HG02840 (cell line): Measurements from ENCODE around the gene MMP24OS.
"Not testable (repeated sequence)": the region's sequence is repeated elsewhere in the genome, so short reads cannot be mapped to it uniquely, and the experiment has no call there.

Experiments
- ATAC-seq: cut with Tn5 transposase; IDR thresholded peaks from one replicate; pipeline ENCODE4 v1.9.1; 2021; ENCODE audit warnings: mild to moderate bottlenecking, moderate library complexity, moderate number of reproducible peaks; ENCODE audit not compliant: unreplicated experiment, low FRiP score

The MMP24OS gene

DNA sequence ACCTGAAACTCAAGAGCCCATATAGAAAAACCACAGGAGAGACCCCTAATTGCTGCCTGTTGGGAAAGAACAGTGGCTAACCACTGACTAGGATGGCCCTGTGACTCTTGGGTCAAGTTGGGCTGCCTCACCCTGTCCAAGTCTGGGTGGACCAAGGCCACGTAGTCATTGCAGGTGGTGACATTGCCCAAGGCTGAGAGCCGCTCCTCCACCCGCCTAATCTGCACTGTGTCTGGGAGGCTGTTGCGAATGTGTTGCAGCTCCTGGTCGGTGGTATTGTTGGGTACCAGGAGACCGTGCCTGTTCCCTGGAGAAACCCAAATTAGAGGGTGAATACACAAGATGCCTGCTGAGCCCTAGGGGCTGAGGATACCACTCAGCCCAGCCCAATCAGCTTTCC, 2.6 kb upstream of the MMP24OS start:
- ATAC-seq, result no peak

- no peak for ATAC-seq
Observed at GRCh38 chr20:35279533-35280174, 1.7 kb upstream of the MMP24OS start.

DNA sequence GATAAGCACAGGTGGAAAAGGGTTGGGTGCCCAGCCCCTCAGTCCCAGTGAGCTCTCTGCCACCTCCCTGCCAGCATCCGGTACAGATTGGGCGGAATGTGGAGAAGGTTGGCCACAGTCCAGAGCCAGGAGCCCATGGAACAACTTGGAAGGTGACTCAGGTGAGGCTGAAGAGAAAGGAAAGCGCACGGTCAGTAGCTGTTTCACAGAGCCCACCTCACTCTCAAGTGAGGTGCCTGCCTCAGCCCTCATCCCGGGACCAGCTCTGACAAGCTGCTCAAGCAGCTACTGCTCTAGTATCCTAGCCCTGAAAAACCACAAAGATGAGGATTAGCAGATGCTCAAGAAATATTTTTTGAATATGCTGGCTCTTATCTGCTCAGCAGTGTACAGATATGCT, 1.1 kb upstream of the MMP24OS start:
- no peak for ATAC-seq

DNA sequence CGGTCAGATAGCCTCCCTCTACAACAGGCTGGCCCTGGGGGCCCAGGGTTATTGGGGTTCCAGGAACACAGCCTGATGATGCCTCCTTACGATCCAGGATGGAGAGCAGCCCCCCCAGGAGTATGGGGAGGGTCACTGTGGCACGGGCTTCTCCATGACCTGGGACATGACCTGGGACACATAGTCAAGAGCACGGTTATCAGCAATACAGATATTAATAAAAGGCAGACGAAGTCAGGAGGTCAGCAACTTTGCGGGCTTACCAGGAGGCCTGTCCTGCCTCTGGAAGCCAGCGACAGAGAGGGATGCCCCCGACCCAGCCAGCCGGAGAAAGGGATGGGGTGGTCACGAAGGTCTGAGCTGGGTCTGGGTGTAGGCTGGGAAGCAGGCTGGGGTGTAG, 795 bp downstream of the MMP24OS start:
- ATAC-seq, result peak; percentile 15

DNA sequence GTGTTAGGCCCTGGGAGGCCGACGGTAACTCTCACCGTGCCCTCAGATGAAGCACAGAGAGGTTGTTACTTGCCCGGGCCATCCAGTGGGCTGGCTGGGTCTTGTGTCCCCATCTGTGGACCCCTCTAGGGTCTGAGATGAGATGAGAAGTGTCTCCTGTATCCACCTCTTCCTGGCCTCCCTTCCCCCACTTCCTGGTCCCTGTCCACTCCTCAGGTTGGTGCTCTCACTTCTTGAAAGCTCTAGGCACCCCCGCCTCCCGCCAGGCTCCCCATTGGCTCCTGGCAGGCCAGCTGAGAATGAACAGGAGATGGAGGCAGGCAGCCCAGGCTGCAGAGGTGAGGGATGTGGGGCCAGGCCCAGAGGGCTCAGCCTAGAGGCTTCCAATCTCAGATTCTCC, 1.5 kb downstream of the MMP24OS start:
- ATAC-seq, result no peak

DNA sequence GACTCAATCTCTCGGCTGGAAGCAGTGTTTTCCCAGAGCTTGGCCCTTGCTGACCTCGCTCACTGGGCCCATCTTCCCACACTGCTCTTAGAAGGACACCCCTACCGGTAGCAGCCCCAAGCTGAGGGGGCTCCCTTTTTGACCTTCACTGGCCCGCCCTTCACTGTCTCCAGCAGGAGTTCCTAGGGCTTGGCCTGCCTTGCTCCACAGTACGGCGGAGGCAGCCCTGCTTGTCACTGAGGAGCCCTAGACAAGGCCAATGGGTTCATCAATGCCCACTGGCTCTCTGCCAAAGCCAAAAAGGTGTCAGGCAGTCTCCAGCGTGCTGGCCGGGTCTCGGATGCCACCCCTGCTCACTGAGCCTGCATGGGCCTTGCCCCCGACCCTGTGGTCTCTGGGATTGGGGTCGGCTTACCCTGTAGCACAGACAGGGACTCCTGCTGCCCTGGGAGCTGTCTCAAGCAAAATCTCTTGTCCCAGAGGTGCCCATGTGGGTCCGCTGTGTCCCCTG, 2.1 kb downstream of the MMP24OS start:
- ATAC-seq, result no peak

DNA sequence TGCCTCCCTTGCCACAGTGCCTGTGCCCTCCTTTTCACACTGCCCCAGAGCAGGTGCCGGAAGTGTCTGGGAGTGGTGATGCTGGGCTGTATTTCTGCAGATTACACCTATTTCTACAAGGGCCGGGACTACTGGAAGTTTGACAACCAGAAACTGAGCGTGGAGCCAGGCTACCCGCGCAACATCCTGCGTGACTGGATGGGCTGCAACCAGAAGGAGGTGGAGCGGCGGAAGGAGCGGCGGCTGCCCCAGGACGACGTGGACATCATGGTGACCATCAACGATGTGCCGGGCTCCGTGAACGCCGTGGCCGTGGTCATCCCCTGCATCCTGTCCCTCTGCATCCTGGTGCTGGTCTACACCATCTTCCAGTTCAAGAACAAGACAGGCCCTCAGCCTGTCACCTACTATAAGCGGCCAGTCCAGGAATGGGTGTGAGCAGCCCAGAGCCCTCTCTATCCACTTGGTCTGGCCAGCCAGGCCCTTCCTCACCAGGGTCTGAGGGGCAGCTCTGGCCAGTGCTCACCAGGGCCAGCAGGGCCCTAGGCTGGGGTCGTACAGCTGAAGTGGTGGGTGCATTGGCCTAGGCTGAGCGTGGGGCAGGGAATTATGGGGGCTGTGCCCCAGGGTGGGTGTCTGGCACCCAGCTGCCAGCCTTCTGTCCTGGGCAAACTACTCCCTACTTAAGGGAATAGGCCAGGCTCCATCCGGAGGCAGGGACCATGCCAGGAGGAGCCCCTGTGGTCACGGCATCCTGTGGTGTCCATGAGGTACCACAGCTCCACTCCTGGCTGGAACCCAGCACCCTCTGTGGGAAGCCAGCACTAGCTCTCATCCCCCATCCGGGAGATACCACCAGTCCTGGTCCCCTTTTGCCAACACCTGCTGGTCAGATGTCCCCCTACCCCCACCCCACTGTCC, 3.5 kb downstream of the MMP24OS start:
- ATAC-seq, result no peak

GRCh38 chr20:35273449-35274171, 4.3 kb downstream of the MMP24OS start:
- ATAC-seq, result no peak

DNA sequence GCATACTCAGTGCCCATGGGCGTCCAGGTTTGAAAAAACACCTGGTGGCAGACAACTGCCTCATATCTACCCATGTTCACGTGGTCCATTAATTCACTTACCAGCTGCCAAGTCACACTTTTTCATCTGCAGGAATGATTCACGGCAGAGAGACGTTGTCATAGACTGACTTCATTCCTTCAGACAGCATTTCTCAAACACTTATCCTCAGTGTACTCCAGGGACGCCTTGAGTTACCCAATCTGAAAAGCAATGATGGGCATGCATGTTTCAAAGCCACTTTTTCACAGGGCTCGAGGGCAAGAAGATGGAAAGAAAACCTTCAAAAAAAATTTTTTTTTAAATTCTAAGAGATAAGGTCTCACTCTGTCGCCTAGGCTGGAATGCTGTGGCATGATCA, 6.0 kb downstream of the MMP24OS start:
- ATAC-seq, result no peak

GRCh38 chr20:35271073-35271882, 6.6 kb downstream of the MMP24OS start:
- no peak for ATAC-seq

- ATAC-seq, result no peak
Observed at GRCh38 chr20:35270021-35270902, 7.7 kb downstream of the MMP24OS start.

- ATAC-seq, result no peak
Observed at GRCh38 chr20:35269055-35269781, 8.7 kb downstream of the MMP24OS start.

DNA sequence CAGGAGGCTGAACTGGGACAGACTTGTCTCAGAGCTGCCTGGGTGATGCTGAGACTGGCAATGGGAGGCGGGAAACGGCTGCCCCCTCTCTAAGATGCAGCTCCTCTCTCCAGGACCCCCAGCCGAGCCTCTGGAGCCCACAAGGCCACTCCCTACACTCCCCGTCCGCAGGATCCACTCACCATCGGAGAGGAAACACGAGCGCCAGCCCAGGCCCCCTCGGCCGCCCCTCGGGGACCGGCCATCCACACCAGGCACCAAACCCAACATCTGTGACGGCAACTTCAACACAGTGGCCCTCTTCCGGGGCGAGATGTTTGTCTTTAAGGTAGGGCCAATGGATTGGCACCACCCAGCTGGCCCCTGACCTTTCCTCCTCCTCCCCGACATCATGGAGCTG, 10.8 kb downstream of the MMP24OS start:
- ATAC-seq, result no peak

- ATAC-seq, result no peak
Observed at GRCh38 chr20:35264755-35265154, 13.2 kb downstream of the MMP24OS start.

- no peak for ATAC-seq
Observed at GRCh38 chr20:35263532-35264341, 14.2 kb downstream of the MMP24OS start.

DNA sequence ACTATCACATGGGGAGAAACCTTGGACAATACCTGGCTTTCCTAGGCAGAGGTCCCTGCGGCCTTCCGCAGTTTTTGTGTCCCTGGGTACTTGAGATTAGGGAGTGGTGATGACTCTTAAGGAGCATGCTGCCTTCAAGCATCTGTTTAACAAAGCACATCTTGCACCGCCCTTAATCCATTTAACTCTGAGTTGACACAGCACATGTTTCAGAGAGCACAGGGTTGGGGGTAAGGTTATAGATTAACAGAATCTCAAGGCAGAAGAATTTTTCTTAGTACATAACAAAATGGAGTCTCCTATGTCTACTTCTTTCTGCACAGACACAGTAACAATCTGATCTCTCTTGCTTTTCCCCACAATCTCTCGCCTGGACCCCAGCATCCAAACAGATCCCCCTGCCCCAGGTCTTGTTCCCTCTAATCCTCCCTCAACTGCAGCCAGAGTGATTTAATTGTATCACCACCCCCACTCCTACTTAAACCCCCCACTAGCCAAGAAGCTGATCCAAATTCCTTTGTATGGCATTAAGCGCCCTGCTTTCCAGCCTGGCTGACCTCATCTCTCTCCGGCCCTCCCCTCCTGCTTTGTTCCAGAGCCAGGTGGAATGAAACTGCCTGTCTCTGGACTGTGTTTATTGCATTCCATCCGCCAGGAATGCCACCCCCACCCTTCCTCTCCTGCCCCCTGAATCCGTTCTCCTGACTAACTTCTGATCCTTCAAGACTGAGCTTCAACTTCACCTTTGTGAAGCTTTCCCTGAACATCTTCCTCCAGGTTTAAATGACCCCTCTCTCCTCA, 15.0 kb downstream of the MMP24OS start:
- ATAC-seq, result not testable (repeated sequence)

- not testable (repeated sequence) for ATAC-seq
Observed at GRCh38 chr20:35262321-35262720, 15.6 kb downstream of the MMP24OS start.
